Measurements from ENCODE around the gene ZNF565.

The ZNF565 gene

DNA sequence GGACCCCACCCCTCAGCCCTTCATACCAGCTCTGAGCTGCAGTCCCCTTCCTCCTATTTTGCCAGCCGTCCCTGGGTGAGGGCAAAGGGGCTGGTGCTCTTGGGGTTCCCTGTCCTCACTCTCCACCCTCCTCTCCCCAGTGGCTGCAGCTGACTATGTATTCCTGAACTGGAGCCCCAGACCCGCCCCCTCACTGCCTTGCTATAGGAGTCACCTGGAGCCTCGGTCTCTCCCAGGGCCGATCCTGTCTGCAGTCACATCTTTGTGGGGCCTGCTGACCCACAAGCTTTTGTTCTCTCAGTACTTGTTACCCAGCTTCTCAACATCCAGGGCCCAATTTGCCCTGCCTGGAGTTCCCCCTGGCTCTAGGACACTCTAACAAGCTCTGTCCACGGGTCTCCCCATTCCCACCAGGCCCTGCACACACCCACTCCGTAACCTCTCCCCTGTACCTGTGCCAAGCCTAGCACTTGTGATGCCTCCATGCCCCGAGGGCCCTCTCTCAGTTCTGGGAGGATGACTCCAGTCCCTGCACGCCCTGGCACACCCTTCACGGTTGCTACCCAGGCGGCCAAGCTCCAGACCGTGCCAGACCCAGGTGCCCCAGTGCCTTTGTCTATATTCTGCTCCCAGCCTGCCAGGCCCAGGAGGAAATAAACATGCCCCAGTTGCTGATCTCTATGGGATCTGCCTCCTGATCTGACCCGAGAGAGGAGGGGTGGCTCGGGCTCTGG lies 64.6 kb downstream of the ZNF565 start:
- no peak for DNase-seq (ENCODE audit: low read depth)
- TF ChIP-seq CTCF (IDR thresholded peaks at IDR 0.05; ENCODE audit: low read depth, low read length, missing control alignments): no peak
- H3K4me3 ChIP-seq (ENCODE audit: low read depth, low read length): no peak overlapping the region

GRCh38 chr19:36144624-36145023 lies 69.8 kb downstream of the ZNF565 start:
- no peak overlapping the region for H3K4me3 ChIP-seq (ENCODE audit: low read depth, low read length)
- no peak for DNase-seq (ENCODE audit: low read depth)
- TF ChIP-seq CTCF (IDR thresholded peaks at IDR 0.05; ENCODE audit: low read depth, low read length, missing control alignments): no peak

- TF ChIP-seq CTCF (IDR thresholded peaks at IDR 0.05; ENCODE audit: low read depth, low read length, missing control alignments): no peak
- no peak for DNase-seq (ENCODE audit: low read depth)
- no peak overlapping the region for H3K4me3 ChIP-seq (ENCODE audit: low read depth, low read length)
Observed at GRCh38 chr19:36142496-36142895, 72.0 kb downstream of the ZNF565 start.

DNA sequence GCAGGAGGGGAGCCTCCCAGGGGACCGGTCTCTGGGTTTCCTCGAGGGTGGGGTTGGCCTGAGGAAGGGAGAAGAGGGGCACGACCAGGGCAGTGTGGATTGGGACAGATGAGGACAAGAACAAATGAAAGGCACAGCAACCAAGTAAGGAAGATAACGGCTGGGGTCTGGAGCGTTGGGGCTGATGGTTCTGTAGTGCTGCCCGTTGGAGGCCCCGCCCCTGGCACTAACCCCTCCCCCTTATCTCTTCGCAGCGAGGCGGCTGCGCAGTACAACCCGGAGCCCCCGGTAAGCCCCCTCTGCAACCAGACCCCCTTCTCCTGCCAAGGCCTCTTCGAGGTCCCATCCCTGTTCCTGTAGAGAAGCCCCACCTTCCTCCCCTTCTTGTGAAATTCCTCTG lies 72.4 kb downstream of the ZNF565 start:
- no peak for TF ChIP-seq CTCF (IDR thresholded peaks at IDR 0.05; ENCODE audit: low read depth, low read length, missing control alignments)
- no peak overlapping the region for H3K4me3 ChIP-seq (ENCODE audit: low read depth, low read length)
- DNase-seq (ENCODE audit: low read depth): no peak

DNA sequence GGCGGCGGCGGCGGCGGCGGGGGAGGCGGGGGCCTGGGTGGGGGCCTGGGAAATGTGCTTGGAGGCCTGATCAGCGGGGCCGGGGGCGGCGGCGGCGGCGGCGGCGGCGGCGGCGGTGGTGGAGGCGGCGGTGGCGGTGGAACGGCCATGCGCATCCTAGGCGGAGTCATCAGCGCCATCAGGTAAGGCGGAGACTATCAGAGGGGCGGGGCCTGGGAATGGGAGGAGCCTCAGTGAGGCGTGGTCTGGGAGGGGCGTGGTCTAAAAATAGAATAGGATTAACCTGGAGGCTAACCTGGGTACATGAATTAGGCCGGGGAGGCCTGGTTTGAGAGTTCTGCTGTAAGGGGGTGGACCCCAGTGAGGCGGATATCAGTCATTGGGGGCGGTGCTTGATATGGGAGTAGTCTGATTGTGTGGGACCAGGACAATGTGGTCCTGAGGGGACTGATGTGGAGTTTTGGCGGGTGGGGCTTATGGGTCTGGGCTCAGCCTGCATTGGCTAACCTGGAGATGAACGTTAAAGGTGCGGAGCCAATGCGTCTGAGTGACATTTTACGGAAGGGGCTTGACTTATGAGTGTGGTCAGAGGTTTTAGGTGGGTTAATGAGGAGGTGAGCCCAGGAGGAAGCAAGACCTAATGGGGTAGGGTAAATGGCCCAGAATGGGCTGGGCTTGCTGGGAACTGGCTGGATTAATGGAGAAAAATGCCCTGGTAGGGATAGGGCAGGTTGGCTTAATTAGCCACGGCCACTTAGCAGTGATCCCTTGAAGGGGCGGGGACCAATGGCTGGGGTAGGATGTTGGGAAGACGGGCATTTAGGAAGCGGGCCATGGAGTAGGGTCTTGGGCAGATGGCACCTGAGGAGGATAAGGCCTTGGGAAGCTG lies 73.2 kb downstream of the ZNF565 start:
- peak; percentile 59 for DNase-seq (ENCODE audit: low read depth)
- TF ChIP-seq CTCF (IDR thresholded peaks at IDR 0.05; ENCODE audit: low read depth, low read length, missing control alignments): no peak
- peak overlapping the region; percentile 87 for H3K4me3 ChIP-seq (ENCODE audit: low read depth, low read length)

GRCh38 chr19:36140304-36141038 lies 74.0 kb downstream of the ZNF565 start:
- peak overlapping the region; percentile 87 for H3K4me3 ChIP-seq (ENCODE audit: low read depth, low read length)

More at GRCh38 chr19:36140304-36141038, 74.0 kb downstream of the ZNF565 start:
- no peak for TF ChIP-seq CTCF (IDR thresholded peaks at IDR 0.05; ENCODE audit: low read depth, low read length, missing control alignments)
- no peak for DNase-seq (ENCODE audit: low read depth)
